ENCODE results near the gene MRNIP. TPM values are rescaled to one million over a fixed set of nuclear protein-coding genes. Genes with fewer than 3 reads are reported as not detected.

The MRNIP gene
- total RNA-seq, 1 donor from 2014 or later: 25.4 TPM

DNA sequence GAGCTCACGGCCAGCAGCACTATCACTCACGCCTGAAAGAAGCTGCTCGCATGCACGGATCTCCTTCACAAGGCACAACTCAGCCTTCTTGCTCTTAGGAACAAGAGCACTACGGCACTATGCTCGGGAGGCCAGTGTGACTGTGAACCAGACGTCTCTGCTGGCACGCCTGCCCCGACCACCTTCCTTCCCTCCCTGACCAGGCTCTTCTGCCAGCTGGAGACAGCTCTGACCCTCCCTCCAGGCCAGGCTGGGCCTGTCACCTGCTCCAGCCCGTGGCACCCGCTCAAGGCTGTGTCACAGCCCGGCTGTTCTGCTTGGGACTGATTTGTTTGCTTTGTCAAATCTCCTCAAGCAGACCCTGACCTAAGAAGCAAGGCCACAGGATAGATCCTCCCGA, 42.1 kb upstream of the MRNIP start:
- H3K36me3 ChIP-seq: peaks cover 79% of the 10 kb centered on the region
- DNase-seq: no peak
- intact Hi-C loops (cut with DNase I): no loop called here

DNA sequence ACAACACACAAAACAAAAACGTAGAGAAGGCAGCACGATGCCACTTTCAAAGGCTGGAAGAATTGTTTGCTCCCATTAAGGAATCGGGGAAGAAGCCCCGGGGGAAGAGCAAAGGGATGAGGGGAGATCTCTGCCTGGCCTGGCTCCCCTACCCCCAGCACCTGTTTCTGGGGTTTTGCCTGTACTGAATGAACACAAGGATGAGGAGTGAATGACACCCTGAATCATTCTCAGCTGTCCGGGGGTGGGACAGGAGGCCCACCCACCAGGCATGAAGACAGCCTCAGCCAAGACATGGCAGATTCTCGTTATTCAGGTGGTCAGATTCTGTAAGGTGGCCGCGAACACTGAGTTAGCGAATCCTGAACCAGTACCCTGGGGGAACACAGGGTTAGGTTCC, 41.6 kb upstream of the MRNIP start:
- H3K4me1 ChIP-seq: no peaks in the 10 kb centered on the region
- H3K36me3 ChIP-seq: peaks cover 84% of the 10 kb centered on the region
- no peaks in the 10 kb centered on the region for H3K27me3 ChIP-seq
- intact Hi-C loops (cut with DNase I): no loop called here
- H3K9me3 ChIP-seq: no peaks in the 10 kb centered on the region
- TF ChIP-seq, protein P1, sequence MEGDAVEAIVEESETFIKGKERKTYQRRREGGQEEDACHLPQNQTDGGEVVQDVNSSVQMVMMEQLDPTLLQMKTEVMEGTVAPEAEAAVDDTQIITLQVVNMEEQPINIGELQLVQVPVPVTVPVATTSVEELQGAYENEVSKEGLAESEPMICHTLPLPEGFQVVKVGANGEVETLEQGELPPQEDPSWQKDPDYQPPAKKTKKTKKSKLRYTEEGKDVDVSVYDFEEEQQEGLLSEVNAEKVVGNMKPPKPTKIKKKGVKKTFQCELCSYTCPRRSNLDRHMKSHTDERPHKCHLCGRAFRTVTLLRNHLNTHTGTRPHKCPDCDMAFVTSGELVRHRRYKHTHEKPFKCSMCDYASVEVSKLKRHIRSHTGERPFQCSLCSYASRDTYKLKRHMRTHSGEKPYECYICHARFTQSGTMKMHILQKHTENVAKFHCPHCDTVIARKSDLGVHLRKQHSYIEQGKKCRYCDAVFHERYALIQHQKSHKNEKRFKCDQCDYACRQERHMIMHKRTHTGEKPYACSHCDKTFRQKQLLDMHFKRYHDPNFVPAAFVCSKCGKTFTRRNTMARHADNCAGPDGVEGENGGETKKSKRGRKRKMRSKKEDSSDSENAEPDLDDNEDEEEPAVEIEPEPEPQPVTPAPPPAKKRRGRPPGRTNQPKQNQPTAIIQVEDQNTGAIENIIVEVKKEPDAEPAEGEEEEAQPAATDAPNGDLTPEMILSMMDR (IDR thresholded peaks at IDR 0.05): no peak
- DNase-seq: no peak
- no peak for ATAC-seq
- H3K4me3 ChIP-seq: no peak overlapping the region
- H3K27ac ChIP-seq: no peak overlapping the region

More for the DNA sequence above, 42.1 kb upstream of the MRNIP start:
- TF ChIP-seq, protein P1 (IDR thresholded peaks at IDR 0.05): no peak
- H3K4me3 ChIP-seq: no peak overlapping the region
- no peaks in the 10 kb centered on the region for H3K9me3 ChIP-seq
- no peak overlapping the region for H3K27ac ChIP-seq
- H3K27me3 ChIP-seq: no peaks in the 10 kb centered on the region
- no peak for ATAC-seq
- no peaks in the 10 kb centered on the region for H3K4me1 ChIP-seq

DNA sequence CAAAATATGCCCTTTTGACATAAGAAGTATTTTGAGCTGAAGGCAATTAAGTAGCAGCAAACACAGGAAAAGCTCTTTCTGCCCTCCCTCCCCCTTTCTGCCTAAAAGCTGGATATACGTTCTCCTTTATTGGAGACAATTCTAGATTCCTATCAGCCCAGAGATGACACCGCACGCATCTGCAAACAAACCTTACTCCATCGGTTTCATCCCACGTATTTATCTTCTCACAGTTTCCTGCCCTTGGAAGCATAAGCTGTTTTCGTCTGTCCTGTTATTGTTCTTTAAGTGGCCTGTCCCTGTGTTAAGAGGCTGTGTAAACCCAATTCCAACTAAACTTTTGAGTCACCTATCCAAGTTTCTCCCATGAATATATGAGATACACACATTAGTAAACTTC, 37.2 kb upstream of the MRNIP start:
- ATAC-seq: no peak
- intact Hi-C loops (cut with DNase I): no loop called here
- H3K4me3 ChIP-seq: no peak overlapping the region
- H3K27ac ChIP-seq: no peak overlapping the region
- peaks cover 95% of the 10 kb centered on the region for H3K36me3 ChIP-seq
- TF ChIP-seq, protein P1 (IDR thresholded peaks at IDR 0.05): no peak
- DNase-seq: no peak
- no peaks in the 10 kb centered on the region for H3K9me3 ChIP-seq
- H3K4me1 ChIP-seq: no peaks in the 10 kb centered on the region
- H3K27me3 ChIP-seq: no peaks in the 10 kb centered on the region

DNA sequence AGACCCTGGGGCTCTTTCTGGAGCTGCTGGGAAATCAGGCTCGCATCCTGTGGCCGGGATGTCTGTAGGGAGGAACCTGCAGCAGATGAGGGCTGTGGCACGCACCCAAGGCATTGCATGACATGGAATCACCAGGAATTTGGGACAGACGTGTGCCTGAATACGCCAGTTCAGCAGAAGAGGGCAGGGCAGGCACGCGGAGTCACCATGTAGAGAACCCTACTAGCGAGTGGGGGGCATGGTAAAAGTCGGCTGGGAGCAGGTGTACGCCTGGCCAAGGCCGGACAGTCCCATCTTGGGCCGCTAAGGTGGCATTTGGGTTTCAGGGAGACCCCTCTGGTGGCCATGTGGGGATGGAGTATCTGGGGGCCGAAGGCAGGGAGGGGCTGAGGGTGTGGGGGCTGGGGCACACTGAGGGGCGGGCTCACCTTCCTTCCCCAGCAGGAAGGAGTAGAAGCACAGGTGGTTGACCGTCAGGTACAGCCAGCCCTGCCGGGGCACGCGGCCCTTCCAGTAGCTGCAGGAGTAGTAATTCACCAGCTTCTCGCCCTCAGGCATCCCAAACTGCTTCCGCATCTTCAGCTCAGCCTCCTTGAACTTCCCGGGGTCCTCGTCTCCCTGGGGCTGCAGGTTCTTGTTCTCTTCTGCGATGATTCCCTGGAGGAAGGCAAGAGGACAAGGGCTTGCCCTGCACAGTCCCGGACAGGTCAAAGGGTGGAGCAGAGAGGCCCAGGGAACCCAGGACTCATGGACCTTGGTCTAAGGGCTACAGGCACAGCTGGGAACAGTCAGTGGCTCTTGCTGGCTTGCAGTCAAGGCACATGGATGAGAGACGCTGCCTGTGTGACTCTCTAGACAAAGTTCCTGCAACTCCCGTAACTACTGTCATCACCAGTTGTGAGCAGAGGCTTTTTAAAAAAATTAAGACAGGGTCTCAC, 35.6 kb upstream of the MRNIP start:
- H3K27me3 ChIP-seq: no peaks in the 10 kb centered on the region
- H3K36me3 ChIP-seq: peaks cover 93% of the 10 kb centered on the region
- ATAC-seq (no peak), DNase-seq (no peak)
- no peaks in the 10 kb centered on the region for H3K9me3 ChIP-seq
- no peaks in the 10 kb centered on the region for H3K4me1 ChIP-seq
- H3K4me3 ChIP-seq: no peak overlapping the region
- TF ChIP-seq, protein P1 (IDR thresholded peaks at IDR 0.05): no peak
- intact Hi-C loops (cut with DNase I): no loop called here
- H3K27ac ChIP-seq: no peak overlapping the region

DNA sequence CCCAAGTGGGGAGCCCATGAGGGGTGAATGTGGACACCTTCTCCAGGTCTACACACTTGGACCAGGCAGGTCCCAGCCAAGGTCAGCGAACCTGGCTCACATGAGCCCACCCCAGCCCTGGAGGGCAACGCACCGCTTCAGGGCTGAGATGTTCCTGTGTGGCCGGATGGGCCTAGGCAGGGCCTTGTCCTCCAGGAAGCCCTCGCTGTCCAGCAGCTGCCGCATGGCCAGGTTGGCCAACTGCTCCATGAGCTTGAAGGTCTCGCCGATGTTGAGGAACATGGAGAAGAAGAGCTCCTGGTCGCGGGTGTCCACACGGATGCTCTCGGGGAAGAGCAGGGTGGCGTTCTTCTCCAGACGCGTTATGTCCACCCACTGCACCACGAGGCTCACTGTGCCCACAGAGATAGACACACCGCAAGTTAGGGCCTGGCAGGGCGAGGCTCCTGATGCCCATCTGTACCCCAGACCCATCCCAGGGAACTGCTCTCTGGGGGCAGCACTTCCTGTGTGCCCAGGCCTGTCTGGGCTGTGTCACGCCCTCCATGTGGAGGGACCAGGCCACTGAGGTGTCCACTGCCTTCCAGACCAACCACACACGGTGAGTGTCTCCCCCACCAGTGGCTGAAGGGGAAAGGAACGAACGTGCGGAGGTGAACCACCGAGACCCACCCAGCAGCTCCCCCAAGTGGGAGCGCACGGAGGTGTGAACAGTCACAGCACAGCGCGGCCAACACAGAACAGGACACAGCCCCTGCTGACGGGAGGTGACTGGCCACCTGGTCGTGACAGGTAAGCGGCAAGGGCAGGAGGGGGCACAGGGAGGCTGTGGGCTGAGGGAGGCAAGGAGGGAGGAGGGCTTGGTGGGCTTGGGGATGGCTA, 34.7 kb upstream of the MRNIP start:
- Histone ChIP-seq H3K4me1 (no peaks in the 10 kb centered on the region), H3K9me3 (no peaks in the 10 kb centered on the region), H3K27ac (no peak overlapping the region), H3K27me3 (no peaks in the 10 kb centered on the region), H3K36me3 (peaks cover 90% of the 10 kb centered on the region), H3K4me3 (no peak overlapping the region)
- TF ChIP-seq, protein P1 (IDR thresholded peaks at IDR 0.05): no peak
- DNase-seq: no peak
- ATAC-seq: no peak
- intact Hi-C loops (cut with DNase I): no loop called here

Data from upper lobe of right lung (tissue), 1 donor.